ENCODE results near the gene NDUFAF5. TPM values are rescaled to one million over a fixed set of nuclear protein-coding genes. Genes with fewer than 3 reads are reported as not detected.

NDUFAF5 gene
- total RNA-seq, 3 donors from 2014 or later, result 25.5 to 28.6 (median 26.4) TPM

DNA sequence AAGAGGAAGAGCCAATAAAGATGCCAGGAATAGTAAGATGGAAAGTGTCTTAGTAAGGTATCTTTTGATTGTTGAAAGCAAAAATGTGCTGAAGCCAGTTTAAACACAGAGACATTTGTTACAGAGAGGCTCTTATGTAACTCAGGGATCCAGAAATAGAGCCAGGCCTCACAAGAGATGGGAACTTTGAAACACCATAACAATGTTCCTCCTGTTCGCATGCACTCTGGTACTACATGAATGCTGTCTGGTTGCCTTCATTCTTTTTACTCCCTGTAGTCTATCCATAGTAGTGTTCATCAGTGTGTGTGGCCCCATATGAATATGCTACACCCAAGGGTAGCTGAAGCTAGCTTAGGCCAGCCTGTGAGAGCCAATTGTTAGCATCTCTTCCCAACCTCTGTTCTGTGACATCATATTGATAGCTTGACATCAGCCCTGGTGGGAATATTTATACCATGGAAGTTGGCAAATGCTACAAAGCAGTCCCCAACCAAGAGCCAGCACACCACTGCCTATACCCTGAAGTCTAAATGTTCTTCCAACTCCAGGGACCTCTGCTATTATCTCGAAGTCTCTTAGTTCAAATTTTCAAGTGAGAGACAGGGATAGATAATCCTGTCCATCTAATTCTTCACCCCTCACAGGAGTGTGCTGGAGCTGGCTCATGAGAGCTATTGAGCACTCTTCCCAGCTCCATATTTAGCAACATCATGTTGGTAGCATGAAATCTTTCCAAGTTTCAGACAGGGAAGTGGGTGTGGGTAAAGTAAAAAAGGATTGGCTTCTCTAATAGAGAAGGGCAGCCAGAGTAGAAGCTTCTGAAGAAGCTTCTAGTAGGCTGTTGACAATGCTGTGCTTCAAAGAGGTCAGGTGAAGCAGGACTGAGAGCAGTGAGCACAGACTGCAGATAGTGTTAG lies 7.0 kb downstream of the NDUFAF5 start:
- H3K4me3 Mint-ChIP-seq, result no peak overlapping the region
- H3K9me3 Mint-ChIP-seq, result no peaks in the 10 kb centered on the region
- no peaks in the 10 kb centered on the region for H3K27me3 Mint-ChIP-seq (ENCODE audit: low read depth)
- no peak for DNase-seq
- peaks cover 47% of the 10 kb centered on the region for H3K36me3 Mint-ChIP-seq (ENCODE audit: insufficient read depth)
- no peak for ATAC-seq
- peaks cover 15% of the 10 kb centered on the region for H3K4me1 Mint-ChIP-seq (ENCODE audit: low read depth)

DNA sequence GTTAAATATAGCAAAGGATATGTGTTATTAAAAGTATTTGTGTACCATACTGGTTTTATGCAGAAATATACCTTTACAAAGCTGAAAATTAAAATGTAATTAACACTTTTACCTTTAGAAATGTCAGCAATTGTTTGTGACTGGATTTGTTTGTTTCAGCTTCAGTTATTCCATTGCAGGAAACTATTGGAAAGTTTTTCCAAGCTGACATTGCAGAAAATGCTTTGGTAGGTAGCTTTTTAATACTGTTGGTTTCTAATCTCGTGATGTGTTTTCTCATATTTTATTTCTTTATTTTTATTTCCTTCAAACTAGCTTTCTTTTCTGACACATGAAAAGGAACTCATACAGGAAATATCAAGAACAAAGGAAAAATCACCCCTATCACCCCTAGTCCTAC lies 8.2 kb downstream of the NDUFAF5 start:
- peaks cover 46% of the 10 kb centered on the region for H3K36me3 Mint-ChIP-seq (ENCODE audit: insufficient read depth)

DNA sequence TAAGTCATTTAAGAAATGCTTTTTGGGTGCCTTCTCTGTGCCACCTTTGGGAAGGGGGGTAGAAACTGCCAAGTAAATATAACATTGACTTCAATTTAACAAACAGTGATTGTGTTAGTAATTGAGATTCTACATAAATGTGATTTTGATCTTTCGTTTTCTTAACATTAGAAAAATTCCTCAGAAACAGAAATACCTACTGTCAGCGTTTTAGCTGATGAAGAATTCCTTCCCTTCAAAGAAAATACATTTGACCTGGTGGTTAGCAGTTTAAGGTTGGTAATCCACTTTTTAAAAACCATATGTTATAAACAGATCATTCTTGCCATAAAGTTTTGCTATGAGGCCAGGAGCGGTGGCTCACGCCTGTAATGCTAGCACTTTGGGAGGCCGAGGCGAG lies 9.8 kb downstream of the NDUFAF5 start:
- ATAC-seq (no peak), DNase-seq (no peak)
- Mint-ChIP-seq H3K4me3 (no peak overlapping the region), H3K9me3 (no peaks in the 10 kb centered on the region), H3K4me1 (ENCODE audit: low read depth) (peaks cover 3% of the 10 kb centered on the region), H3K36me3 (ENCODE audit: insufficient read depth) (peaks cover 51% of the 10 kb centered on the region), H3K27me3 (ENCODE audit: low read depth) (no peaks in the 10 kb centered on the region)

More for the DNA sequence above, 8.2 kb downstream of the NDUFAF5 start:
- H3K4me1 Mint-ChIP-seq (ENCODE audit: low read depth), result peaks cover 6% of the 10 kb centered on the region
- H3K4me3 Mint-ChIP-seq, result no peak overlapping the region
- ATAC-seq, result no peak
- no peaks in the 10 kb centered on the region for H3K9me3 Mint-ChIP-seq
- H3K27me3 Mint-ChIP-seq (ENCODE audit: low read depth), result no peaks in the 10 kb centered on the region
- no peak for DNase-seq

DNA sequence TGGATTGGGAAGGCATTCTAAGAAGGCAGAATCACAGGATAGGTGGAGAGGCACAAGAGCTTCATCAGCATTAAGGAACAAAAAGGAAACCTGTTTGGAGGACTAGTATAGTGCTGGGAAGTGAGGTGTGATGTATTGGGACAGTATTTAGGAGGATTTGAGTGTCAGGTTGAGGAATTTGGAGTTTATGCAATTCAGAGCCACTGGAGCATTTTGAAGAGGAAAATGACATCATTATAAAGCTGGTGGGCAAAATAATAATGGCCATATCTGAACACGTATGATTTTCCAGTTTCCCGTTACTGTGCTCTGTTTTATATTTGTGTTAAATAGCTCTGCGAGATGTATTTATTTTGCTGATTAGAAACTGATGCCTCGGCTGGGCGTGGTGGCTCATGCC lies 14.2 kb downstream of the NDUFAF5 start:
- H3K4me1 Mint-ChIP-seq (ENCODE audit: low read depth), result peaks cover 3% of the 10 kb centered on the region
- no peaks in the 10 kb centered on the region for H3K9me3 Mint-ChIP-seq
- H3K36me3 Mint-ChIP-seq (ENCODE audit: insufficient read depth), result peaks cover 41% of the 10 kb centered on the region
- no peaks in the 10 kb centered on the region for H3K27me3 Mint-ChIP-seq (ENCODE audit: low read depth)
- no peak for ATAC-seq
- H3K4me3 Mint-ChIP-seq, result no peak overlapping the region
- DNase-seq, result no peak

DNA sequence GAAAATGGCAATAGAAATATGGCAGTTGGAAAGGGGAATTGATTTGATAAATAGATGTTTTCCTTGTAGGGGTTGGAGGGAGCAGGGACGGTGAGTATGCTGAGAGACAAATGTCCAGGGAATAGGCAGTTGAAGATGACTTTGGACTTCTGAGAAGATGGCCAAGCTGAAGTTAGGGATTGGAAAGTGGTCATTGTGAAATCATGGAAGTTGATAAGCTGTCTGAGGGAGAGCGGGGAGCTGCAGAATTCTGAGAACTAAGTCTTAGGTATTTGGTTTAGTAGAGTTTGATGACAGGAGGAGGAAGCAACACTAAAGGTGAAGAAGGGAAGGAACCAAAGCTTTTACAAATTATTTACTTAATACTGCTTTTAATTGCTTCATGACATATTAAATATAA lies 15.1 kb downstream of the NDUFAF5 start:
- no peak overlapping the region for H3K4me3 Mint-ChIP-seq

DNA sequence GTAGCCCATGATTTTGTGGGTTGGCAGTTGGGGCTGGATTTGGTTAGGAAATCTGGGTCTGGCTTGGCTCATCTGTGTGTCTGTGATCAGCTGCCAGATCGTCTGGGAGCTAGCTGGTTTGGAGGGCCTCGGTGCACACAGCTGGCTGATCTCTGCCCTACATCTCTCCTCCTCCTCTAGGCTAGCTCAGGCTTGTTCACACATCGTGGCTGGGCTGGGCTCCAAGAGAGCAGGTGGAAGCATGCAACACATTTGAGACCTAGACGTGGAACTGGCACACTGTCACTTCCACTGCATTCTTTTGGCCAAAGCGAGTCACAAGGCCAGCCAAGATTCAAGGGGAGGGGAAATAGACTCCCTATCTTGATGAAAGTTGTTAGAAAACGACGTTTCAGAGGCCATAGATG lies 15.9 kb downstream of the NDUFAF5 start:
- H3K4me1 Mint-ChIP-seq (ENCODE audit: low read depth), result peaks cover 3% of the 10 kb centered on the region
- DNase-seq, result no peak
- no peak overlapping the region for H3K4me3 Mint-ChIP-seq
- no peaks in the 10 kb centered on the region for H3K27me3 Mint-ChIP-seq (ENCODE audit: low read depth)
- H3K36me3 Mint-ChIP-seq (ENCODE audit: insufficient read depth), result peaks cover 43% of the 10 kb centered on the region
- no peaks in the 10 kb centered on the region for H3K9me3 Mint-ChIP-seq
- ATAC-seq, result no peak

More for the DNA sequence above, 15.1 kb downstream of the NDUFAF5 start:
- no peak for DNase-seq
- Mint-ChIP-seq H3K9me3 (no peaks in the 10 kb centered on the region), H3K36me3 (ENCODE audit: insufficient read depth) (peaks cover 41% of the 10 kb centered on the region), H3K4me1 (ENCODE audit: low read depth) (peaks cover 3% of the 10 kb centered on the region), H3K27me3 (ENCODE audit: low read depth) (no peaks in the 10 kb centered on the region)
- ATAC-seq, result no peak

GRCh38 chr20:13809373-13809772 lies 24.5 kb downstream of the NDUFAF5 start:
- ATAC-seq, result no peak
- Mint-ChIP-seq H3K9me3 (no peaks in the 10 kb centered on the region), H3K27me3 (ENCODE audit: low read depth) (no peaks in the 10 kb centered on the region), H3K4me1 (ENCODE audit: low read depth) (peaks cover 1% of the 10 kb centered on the region), H3K36me3 (ENCODE audit: insufficient read depth) (peaks cover 24% of the 10 kb centered on the region), H3K4me3 (no peak overlapping the region)
- DNase-seq, result no peak

DNA sequence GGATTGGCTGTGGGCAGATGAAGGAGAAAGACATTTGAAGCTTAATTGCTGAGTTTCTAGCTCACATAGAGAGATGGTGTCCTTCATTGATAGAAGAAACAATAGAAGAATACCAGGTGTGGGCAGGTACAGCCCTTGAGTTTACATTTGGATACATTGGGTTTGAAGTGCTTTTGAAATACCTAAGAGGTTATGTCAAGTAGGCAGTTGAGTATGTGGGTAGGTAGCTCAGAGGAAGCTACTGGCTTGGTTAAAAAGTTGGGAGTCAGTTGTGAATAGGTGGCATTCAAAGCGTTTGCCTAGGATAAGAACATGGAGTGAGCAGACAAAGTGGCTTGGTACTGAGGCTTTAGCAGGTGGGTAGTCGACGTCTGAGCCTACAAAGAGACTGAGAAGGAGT lies 25.0 kb downstream of the NDUFAF5 start:
- ATAC-seq, result no peak
- no peak for DNase-seq
- Mint-ChIP-seq H3K9me3 (no peaks in the 10 kb centered on the region), H3K4me3 (no peak overlapping the region), H3K4me1 (ENCODE audit: low read depth) (peaks cover 1% of the 10 kb centered on the region), H3K36me3 (ENCODE audit: insufficient read depth) (peaks cover 20% of the 10 kb centered on the region), H3K27me3 (ENCODE audit: low read depth) (no peaks in the 10 kb centered on the region)

DNA sequence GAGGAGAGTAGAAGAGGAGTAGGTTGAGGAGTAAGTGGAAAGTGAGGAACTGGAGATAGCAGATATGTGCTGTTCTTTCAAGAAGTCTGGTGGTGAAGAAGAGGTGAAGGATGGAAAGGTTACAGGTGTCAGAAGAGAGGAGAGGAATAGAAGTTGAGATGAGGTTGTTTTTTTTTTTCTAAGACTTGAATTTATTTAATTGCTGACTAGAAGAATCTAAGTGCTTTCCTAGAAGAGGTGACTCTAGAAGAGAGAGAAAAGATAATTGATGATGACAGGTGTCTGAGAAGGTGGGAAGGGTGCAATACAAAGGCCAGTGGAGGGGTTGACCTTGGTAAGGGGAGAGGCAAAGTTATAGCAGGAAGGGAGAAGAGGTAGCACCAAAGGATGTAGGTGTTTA lies 25.6 kb downstream of the NDUFAF5 start:
- Mint-ChIP-seq H3K9me3 (no peaks in the 10 kb centered on the region), H3K36me3 (ENCODE audit: insufficient read depth) (peaks cover 18% of the 10 kb centered on the region), H3K4me1 (ENCODE audit: low read depth) (peaks cover 1% of the 10 kb centered on the region), H3K27me3 (ENCODE audit: low read depth) (no peaks in the 10 kb centered on the region), H3K4me3 (no peak overlapping the region)
- no peak for ATAC-seq
- DNase-seq, result no peak

DNA sequence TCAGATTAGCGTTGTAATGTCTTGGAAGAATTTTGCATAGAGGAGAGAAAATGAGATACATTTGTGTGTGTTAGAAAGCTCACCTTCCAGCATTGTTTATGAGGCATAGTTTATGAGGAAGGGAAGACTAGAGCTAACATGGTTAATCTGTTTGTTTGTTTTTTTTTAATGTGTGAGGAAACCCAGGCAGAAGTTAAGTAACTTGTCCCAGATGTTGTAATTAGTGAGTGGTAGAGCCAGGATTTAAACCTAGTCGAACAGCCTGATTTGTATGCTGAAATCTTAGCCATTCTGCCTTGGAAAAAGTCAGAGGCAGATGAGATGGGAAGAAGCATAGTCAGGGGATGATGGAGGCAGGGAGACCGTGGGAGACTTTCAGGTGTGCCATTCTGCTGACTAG lies 29.1 kb downstream of the NDUFAF5 start:
- Mint-ChIP-seq H3K9me3 (no peaks in the 10 kb centered on the region), H3K27me3 (ENCODE audit: low read depth) (no peaks in the 10 kb centered on the region), H3K4me3 (no peak overlapping the region), H3K4me1 (ENCODE audit: low read depth) (peaks cover 14% of the 10 kb centered on the region), H3K36me3 (ENCODE audit: insufficient read depth) (peaks cover 29% of the 10 kb centered on the region)
- DNase-seq, result no peak
- no peak for ATAC-seq

GRCh38 chr20:13814672-13815071 lies 29.8 kb downstream of the NDUFAF5 start:
- ATAC-seq, result no peak
- H3K9me3 Mint-ChIP-seq, result no peaks in the 10 kb centered on the region
- H3K4me1 Mint-ChIP-seq (ENCODE audit: low read depth), result peaks cover 14% of the 10 kb centered on the region
- H3K4me3 Mint-ChIP-seq, result no peak overlapping the region
- no peaks in the 10 kb centered on the region for H3K27me3 Mint-ChIP-seq (ENCODE audit: low read depth)
- peaks cover 29% of the 10 kb centered on the region for H3K36me3 Mint-ChIP-seq (ENCODE audit: insufficient read depth)
- no peak for DNase-seq

- no peak overlapping the region for H3K4me3 Mint-ChIP-seq
- H3K36me3 Mint-ChIP-seq (ENCODE audit: insufficient read depth), result peaks cover 29% of the 10 kb centered on the region
- DNase-seq, result no peak
- no peaks in the 10 kb centered on the region for H3K27me3 Mint-ChIP-seq (ENCODE audit: low read depth)
- ATAC-seq, result peak; percentile 45 to 52
- H3K4me1 Mint-ChIP-seq (ENCODE audit: low read depth), result peaks cover 14% of the 10 kb centered on the region
- no peaks in the 10 kb centered on the region for H3K9me3 Mint-ChIP-seq
Measured at GRCh38 chr20:13816757-13817156, 31.9 kb downstream of the NDUFAF5 start.

DNA sequence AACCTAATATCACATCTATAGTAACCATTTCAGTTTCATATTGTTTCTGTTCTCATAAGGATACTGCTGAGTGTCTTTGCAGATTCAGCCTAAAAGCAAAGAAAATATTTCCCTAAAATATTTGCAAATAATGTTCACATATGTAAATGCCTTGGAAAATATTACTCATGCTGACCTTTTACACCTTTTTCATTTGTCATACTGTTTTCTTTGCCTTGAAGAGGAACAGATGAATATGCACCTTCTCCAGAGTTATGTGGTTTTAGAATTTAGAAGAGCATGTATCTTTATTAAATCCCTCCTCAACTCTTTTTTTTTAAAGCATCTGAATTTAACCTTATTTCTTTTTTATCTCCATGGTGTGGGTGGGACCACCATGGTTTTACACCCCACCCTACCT lies 32.5 kb downstream of the NDUFAF5 start:
- Mint-ChIP-seq H3K36me3 (ENCODE audit: insufficient read depth) (peaks cover 29% of the 10 kb centered on the region), H3K4me3 (no peak overlapping the region), H3K27me3 (ENCODE audit: low read depth) (no peaks in the 10 kb centered on the region), H3K9me3 (no peaks in the 10 kb centered on the region), H3K4me1 (ENCODE audit: low read depth) (peaks cover 14% of the 10 kb centered on the region)
- ATAC-seq (peak; percentile 39 to 47), DNase-seq (no peak)

DNA sequence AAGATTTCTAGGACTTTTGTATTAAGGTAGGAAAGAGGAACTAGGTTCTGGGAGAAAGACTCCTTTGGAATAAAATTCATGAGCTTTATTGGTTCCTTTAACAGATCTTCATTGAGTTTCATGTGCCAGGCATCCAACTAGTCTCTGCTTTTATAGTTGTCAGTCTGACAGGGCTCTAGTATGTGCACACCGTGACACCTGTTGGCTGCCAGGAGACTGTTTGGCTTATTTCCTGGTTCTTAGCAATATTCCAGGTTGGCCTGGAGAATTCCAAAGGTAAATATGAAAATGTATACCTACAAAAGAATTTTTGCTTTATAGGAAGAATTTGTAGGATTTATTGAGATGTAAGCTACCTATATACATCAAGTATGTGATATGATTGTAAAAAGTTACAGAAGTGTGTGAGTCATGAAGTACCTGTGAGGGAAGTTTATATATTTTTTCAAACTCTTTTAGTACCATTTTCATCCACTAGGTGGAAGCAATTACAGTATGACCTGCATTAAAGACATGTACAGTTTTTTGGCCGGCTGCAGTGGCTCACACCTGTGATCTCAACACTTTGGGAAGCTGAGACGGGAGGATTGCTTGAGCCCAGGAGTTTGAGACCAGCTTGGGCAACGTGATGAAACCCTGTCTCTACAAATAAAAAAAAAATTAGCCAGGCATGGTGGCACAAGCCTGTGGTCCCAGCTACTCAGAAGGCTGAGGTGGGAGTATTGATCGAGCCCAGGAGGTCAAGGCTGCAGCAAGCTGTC lies 35.2 kb downstream of the NDUFAF5 start:
- no peaks in the 10 kb centered on the region for H3K9me3 Mint-ChIP-seq
- ATAC-seq (peak; percentile 53 to 59), DNase-seq (no peak)
- no peak overlapping the region for H3K4me3 Mint-ChIP-seq
- H3K4me1 Mint-ChIP-seq (ENCODE audit: low read depth), result peaks cover 13% of the 10 kb centered on the region
- peaks cover 20% of the 10 kb centered on the region for H3K36me3 Mint-ChIP-seq (ENCODE audit: insufficient read depth)
- no peaks in the 10 kb centered on the region for H3K27me3 Mint-ChIP-seq (ENCODE audit: low read depth)

GRCh38 chr20:13821876-13822275 lies 37.0 kb downstream of the NDUFAF5 start:
- H3K4me3 Mint-ChIP-seq, result no peak overlapping the region
- peaks cover 11% of the 10 kb centered on the region for H3K36me3 Mint-ChIP-seq (ENCODE audit: insufficient read depth)
- DNase-seq, result no peak
- H3K4me1 Mint-ChIP-seq (ENCODE audit: low read depth), result peaks cover 8% of the 10 kb centered on the region
- no peak for ATAC-seq
- H3K9me3 Mint-ChIP-seq, result no peaks in the 10 kb centered on the region
- H3K27me3 Mint-ChIP-seq (ENCODE audit: low read depth), result no peaks in the 10 kb centered on the region

All from activated T-cell treated with anti-CD3 and anti-CD28 coated beads, Interleukin-2, amount 50 U/mL, for 4 hours (primary cell).